Inferior parietal cortex (tissue), 1 donor: ENCODE data around the gene TRAM2.

Experiments
- DNase-seq: peaks from one replicate; pipeline ENCODE4 v3.0.0-alpha.2; 2016; ENCODE audit errors: extremely low spot score

The TRAM2 gene

GRCh38 chr6:52547647-52548352, 29.1 kb downstream of the TRAM2 start:
- no peak for DNase-seq

- DNase-seq: no peak
Observed at GRCh38 chr6:52546678-52547077, 30.2 kb downstream of the TRAM2 start.

DNA sequence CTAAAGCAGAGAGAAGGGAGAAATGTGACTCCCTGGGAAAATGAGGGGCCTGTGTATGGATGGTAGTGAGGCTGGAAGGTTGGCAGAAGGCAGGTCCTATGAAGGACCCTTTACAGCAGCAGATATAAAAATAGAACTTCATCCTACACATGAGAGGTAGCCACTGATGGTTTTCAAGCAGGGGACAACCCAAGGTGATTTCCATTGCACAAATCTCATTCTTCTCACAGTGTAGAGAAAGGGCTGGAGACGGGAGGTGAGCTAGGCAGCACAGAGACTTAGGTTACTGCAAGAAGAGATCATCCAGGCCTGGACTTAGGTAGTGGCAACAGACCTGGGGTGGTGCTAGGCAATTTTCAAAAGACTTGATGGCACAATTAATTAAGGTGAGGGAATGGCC, 30.7 kb downstream of the TRAM2 start:
- no peak for DNase-seq

- DNase-seq: no peak
Observed at GRCh38 chr6:52545406-52546119, 31.3 kb downstream of the TRAM2 start.

- DNase-seq: no peak
Observed at GRCh38 chr6:52544602-52545405, 32.1 kb downstream of the TRAM2 start.

GRCh38 chr6:52543729-52544601, 32.9 kb downstream of the TRAM2 start:
- DNase-seq: no peak

- no peak for DNase-seq
Observed at GRCh38 chr6:52543262-52543661, 33.6 kb downstream of the TRAM2 start.

GRCh38 chr6:52541135-52541534, 35.7 kb downstream of the TRAM2 start:
- DNase-seq: no peak

- no peak for DNase-seq
Observed at GRCh38 chr6:52540286-52540902, 36.5 kb downstream of the TRAM2 start.

GRCh38 chr6:52539607-52540006, 37.3 kb downstream of the TRAM2 start:
- no peak for DNase-seq

DNA sequence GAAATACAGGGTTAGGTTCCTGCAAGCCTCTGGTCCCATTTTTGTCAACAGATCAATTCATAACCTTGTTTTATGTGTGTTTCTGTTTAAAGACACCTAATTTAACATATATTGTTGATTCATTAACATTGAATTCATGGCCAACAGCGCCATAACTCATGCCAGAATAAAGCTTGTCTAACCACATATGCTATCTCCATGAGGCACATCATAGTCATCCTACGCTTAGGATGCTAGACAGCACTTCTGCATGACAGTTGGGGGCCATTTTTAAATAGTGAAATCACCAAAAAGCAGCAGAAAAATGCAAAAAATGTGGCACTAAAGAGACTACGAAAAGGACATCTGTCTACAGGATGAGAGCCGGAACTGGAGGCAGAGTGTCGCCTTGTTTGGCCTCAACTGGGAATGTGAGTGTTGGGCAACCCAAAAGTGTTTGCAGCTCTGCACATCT, 37.9 kb downstream of the TRAM2 start:
- no peak for DNase-seq

GRCh38 chr6:52538252-52538900, 38.5 kb downstream of the TRAM2 start:
- DNase-seq: no peak

DNA sequence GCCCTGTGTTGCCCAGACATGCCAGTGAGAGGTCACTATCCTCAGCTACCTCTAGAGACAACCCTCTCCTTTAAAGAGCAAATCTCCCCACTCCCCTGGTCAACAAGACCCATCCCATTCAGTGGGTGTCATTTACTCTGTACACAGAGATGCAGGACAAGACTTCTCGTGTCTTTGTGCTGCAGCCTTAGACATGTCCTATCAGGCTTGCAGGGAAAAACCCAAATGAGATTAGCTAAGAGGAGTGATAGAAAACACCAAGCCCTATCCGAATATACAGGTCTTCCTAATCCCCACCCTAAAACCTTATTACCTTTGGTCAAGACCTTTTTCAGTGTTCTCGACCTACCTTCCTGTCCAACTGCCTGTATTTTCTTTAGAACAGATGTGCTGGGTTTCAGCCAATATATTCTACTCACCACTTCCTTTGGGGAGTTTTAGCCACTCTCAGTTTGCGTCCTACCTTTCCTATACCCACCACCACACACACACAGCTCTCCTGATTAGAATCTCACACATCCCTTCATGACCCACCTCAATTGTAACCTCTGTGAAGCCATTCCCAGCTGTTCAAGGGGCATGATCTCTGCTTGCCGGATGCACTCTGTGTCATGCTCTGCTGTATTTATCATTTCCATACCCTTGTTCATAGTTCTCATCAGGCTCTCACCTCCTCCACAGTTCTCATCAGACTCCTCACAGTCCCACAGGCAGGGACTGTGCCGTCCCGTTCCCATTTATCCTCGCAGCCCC, 39.7 kb downstream of the TRAM2 start:
- DNase-seq: no peak

GRCh38 chr6:52536424-52536916, 40.4 kb downstream of the TRAM2 start:
- DNase-seq: no peak

DNA sequence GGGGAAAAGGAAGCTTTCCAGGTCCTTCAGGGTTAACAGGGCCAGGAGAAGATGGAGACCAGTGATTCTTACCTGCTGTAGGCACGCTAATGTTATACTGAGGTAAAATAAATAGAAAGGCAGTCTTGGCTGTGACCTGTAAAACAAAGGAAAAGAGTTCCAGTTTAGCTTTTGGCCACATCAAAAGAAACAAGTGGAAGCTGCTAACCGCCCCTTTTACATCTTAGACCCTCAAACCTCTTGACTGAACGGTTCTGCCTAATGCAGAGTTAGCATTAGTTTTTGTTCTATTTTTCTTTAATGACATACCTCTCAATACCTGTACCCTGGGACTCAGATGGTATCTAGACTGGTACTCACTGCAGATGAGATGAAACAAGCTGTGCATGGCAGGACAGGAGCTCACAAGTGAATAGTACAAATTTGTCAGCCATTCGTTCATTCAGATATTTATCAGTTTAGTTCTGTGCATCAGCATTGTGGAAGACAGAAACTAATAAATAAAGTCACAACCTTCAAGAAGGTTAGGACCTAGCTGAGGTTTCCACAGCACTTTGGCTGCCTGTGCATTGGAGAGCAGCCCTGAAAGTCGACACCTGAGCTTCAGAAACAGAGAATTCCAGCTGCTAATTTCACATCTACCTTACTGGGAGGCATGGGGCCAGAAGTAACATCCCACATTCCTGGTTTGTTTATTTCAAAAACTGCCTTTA, 41.0 kb downstream of the TRAM2 start:
- DNase-seq: no peak

DNA sequence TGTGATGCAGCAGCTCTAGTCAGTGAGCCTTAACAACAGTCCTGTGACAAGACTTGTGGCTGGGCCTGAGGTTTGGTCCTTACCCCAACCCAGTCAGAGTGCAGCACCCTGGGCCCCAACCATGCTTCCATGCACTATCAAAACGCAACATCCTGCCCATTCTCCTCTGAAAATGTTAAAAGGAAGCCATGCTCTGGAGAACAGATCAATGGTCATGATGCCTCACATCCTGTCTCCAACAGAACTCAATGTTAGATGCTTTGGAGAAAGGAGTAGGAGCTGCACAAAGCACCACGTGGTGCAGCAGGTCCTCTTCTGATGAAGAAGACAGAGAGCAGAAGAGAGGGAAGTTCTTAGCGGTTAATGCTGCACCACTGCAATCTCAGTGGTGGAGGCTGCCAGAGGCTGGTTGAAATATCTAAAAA, 41.9 kb downstream of the TRAM2 start:
- DNase-seq: no peak

DNA sequence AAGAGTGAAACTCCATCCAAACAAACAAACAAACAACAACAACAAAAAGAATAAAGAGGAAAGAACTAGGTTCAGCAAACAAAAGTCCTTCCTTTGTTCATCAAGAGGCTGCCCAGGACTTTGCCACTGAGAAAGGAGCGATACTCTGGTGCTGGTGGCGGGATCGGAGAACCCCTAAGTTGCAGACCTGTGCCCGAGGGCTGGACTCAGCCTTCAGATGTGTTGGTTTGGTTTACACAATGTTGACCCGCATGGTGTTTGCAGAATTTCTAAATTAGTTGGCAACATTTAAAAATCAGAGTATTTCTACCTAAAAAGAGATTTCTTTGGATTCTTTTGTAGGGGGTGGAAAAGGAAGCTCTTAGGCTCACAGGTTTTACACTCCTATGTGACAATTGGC, 42.5 kb downstream of the TRAM2 start:
- DNase-seq: no peak

DNA sequence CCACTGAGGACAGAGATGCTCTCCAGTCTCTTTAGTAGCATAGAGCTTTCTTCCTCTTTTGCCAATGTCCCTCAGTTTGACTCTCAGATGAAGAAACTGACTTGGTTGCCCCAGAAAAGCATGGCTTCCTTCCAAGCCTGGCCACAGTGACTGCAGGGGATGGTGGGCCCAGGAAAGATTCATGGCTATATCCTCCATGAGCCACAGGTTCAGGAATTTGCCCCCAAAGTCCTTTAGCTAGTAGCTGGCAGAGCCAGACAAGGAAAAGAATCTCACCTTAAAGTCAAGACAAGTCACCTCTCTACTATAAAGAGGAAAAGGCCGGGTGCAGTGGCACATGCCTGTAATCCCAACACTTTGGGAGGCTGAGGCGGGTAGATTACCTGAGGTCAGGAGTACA, 43.4 kb downstream of the TRAM2 start:
- DNase-seq: no peak

GRCh38 chr6:52532457-52532856, 44.4 kb downstream of the TRAM2 start:
- DNase-seq: no peak
